IPS-NIHi7 (cell line): ENCODE data around the gene SUGT1.
"Not testable (repeated sequence)": the region's sequence is repeated elsewhere in the genome, so short reads cannot be mapped to it uniquely, and the experiment has no call there.

Experiments used
- DNase-seq: peaks from one replicate; pipeline ENCODE4 v3.0.0; 2012; ENCODE audit warnings: mixed read lengths; ENCODE audit errors: extremely low spot score

SUGT1 gene

DNA sequence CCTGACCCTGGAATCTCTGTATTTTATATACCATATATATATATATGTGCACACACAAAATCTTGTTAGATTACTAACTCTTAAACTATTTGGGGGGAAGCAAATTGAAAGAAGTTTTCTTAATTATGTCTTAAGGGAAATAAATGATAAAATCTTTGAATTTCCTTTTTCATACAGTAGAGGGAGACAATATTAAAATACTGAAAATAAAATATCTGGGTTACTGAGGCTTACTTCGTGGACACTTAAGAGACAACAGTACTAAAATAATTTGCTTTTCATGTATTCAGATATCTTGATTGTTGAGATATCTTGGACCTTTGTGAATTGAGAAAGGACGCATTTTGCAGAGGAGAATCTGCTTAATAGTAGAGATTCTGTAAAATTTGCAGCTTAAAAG, 17.0 kb downstream of the SUGT1 start:
- DNase-seq = no peak

DNA sequence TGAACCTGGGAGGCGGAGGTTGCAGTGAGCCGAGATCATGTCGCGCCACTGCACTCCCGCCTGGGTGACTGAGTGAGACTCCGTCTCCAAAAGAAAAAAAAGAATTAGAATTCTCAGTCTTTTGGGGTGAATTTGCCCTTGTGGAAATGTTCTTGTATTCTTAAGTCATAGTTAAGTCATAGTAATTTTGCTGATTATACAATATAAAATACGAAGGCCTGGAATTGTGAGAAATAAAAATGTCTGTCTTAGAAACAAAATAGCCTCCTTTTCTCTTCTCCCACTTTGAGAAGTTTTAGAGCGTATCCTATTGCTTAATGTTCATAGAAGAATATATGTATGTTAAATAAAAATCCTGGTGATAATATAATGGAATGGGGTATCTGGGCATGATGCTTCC, 18.1 kb downstream of the SUGT1 start:
- no peak for DNase-seq

DNA sequence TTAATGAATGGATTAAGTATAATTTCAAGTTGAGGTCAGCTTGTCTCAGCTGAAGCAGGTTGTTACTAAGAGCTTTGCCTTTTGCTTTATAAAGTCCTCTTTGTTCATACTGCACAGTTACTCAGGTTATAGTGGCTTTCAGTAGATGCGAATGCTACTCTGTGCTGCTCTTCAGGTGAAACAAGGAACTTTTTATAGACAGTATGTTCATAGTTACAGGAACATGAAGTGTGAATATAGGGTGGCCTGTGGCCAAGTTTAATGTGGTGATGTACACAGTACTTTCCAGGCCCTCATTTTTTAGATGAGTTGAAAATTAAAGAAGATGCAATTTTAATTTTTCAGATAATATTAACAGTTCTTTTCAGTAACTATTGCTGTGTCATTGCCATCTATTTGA, 20.8 kb downstream of the SUGT1 start:
- no peak for DNase-seq

DNA sequence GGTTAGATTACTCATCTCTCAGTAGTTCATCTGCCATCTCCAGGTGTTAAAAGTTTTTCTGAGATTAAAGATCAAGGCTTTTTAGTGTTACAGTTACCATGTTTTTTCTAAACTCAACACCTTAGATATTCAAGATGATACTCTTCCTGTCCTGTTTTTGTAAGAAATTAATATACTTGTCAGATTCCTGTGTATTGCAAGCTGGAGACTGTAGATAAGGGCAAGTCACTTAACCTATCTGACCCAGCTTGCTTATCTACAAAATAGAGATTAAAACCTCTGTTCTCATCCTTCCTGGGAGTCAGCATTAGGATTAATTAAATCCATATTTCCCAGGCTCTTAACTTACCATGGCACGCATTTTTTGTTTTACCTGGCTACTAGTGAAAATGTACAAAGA, 25.2 kb downstream of the SUGT1 start:
- no peak for DNase-seq

DNA sequence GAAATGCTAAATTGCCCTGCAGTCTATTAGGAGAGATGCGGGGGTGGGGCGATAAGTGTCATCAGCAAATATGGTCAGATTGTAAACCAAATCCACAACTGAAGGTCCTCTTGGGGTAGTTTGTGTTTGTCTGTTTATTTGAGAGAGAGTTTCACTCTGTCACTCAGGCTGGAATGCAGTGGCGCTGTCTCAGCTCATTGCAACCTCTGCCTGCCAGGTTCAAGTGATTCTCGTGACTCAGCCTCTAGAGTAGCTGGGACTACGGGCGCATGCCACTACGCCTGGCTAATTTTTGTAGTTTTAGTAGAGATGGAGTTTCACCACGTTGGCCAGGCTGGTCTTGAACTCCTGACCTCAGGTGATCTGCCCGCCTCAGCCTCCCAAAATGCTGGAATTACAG, 33.2 kb downstream of the SUGT1 start:
- not testable (repeated sequence) for DNase-seq

DNA sequence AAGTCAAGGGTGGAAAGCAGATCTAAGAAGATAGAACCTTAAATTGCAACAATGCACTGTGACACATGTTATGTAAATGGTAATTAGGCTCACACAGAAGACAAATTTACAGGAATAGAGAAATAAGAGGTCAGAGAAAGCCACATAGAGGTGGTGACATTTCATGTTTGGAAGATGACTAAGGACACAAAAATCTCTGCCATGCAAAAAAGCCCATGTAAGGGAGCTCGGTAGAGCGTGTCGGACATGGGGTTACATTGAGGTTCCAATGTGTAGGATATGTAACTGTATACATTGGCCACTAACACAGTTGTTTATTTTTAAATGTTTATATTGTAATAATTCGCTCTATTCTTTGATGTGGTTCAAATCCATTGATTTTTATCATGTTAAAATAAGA, 33.7 kb downstream of the SUGT1 start:
- no peak for DNase-seq

DNA sequence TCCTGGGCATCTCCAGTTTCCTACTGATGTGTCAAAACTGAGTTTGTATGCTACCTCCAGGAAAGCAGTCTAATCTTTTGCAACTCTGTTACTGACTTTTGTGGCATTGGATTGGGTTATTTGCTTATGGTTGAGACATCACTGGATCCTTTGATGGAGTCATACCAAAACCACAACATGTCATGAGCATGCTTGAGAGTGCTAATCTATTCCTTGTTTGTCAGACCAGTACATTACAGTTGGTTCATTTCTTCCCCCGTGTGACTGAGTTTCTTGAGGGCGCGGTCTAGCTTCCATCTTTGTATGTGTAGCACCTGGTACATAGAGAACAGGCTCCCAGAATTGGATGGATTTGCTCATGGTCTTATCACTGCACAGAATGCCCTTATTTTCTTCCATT, 43.2 kb downstream of the SUGT1 start:
- DNase-seq = no peak

DNA sequence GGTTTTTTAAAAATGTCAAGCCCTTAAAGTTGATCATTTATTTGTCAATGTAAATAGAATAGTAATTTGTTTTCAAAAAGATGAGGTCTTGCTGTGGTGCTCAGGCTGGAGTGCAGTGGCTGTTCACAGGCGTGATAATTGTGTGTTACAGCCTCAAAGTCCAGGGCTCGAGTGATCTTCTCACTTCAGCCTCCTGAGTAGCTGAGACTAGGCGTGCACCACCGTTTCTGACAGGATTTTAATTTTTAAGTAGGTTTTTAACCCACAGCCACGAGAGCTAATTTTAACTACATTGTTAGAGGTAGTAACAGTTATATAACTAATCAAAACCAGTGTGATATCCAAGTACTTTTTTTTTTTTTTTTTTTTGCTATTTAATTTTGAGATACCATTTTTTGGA, 43.9 kb downstream of the SUGT1 start:
- DNase-seq = no peak

DNA sequence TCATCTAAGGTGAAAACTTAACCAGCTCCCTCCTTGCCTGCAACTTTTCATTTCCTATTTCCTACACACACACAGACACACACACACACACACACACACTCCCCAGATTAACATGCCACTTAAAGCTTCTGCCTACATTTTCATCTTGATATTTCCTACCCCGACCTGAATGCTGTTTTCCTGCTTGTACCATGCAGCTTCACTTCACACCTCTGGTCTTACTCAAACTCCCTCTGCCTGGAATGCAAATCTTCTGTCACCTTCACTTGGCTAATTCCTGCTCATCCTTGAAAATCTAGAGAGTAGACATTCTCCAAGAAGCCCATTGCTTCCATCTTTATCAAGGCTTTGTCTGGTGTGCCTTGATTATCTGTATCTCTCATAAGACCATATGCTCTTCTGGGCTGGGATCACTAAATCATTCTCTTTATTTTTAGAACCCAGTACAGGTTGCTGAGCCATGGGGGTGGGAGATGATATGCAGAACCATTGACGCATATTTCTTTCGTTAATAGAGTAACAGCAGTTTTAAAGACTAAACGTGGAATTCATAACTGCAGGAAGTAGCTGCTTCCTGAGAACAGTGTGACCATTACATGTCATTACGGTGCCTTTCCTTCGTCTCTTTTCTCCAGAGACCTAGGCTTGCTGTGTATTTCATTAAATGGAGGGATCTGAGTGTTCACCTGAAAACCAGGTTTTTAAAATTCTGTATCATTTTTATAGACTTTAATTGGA, 49.3 kb downstream of the SUGT1 start:
- no peak for DNase-seq

DNA sequence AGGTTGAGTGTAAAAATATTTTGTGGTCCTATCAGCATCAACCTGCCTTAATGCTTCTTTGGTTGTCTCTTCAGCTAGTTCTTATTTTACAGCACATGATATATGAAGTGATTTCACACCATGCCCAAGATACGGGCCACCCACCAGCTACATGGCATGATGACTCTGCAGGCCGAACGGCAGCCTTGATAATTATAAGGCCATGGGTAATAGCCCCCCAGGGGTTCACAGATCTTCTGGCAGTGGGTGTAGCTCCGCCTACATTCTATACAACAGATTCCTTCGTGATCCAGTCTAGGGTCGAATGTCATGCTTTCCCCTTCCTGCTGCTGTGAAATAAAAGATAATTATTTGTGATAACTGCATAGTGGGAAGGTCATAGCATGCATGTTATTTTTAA, 50.8 kb downstream of the SUGT1 start:
- no peak for DNase-seq

DNA sequence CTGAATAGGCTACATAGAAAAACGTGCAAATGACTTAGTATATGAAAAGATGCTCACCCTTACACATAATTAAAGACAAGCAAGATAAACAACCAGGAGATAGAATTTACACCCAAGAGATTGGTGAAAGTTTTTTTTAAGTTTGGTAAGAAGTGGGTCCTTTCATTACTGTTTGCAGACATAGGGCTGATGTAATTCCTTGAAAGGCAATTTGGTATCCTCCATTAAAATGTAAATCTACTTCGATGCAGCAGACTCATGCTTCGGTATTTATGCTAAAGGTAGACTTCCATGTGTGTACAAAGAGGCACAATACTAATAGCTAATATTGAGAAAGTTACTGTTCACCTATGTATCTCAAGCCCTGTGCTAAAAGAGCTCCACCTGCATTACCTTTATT, 53.4 kb downstream of the SUGT1 start:
- no peak for DNase-seq

DNA sequence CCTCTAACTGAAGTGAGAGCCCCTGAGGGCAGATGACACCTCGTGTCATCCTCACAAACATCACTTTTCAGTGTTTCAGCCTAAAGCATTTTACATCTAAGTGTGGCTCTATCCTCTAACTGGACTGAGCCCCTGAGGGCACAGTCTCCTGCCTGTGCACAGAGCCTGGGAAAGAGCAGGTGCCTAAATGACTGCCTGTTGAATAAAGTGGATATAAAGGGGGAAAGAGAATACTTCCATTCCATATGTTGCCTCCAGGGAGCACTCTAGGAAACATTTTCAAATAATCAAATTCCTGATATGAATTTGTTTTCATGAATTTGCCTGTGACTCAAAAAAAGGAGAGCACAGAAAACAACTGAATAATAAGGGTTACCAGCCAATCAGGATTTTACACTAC, 54.7 kb downstream of the SUGT1 start:
- DNase-seq = no peak

DNA sequence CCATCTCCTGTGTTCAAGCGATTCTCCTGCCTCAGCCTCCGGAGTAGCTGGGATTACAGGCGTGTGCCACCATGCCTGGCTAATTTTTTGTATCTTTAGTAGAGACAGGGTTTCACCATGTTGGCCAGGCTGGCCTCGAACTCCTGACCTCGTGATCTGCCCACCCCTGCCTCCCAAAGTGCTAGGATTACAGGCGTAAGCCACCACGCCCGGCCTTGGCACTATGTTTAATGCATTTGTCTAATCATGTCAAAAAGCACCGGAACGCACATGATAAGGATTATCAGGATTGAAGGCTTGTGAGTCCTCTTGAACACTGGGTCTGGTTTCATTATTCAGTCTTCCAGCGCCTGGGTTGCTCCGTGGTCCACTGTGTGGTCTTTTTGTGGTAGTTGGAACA, 55.6 kb downstream of the SUGT1 start:
- not testable (repeated sequence) for DNase-seq

DNA sequence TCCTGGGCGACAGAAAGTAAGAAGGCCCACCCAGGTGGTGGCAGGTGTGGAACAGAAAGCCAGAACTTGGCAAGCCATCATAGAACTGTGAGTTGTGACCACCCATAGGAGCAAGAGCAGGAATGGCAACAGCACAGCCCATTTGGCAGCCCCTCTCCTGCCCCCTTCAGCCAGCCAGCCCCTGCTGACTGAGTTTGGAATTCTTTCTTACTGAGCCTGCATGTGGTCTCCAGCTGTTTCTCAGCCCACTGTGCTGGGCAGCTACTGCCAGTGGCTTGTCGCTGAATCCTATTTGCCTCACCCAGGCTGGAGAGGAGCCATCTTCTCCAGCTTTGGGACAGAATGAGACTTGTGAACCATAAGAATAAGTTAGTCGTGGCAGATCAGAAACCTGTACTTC, 58.6 kb downstream of the SUGT1 start:
- DNase-seq = peak; percentile 60

DNA sequence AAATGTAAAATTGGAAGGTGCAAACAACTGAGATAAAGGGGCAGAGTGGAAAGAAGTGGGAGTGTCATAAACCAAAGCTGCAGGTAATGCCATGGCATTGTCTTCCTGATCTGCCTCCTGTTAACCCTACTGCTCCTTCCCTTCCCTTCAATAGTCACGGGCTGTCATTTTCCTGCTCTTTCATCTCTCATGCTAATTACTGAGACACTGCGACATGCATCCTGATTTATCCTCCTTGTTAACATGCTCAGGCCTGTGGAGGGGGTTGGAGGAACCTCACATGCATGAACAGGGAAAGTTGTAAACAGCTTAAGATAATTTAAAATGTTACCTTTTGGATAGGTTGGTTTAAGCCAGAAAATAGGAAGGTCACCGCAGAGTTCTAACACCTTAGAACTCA, 59.7 kb downstream of the SUGT1 start:
- DNase-seq = no peak

DNA sequence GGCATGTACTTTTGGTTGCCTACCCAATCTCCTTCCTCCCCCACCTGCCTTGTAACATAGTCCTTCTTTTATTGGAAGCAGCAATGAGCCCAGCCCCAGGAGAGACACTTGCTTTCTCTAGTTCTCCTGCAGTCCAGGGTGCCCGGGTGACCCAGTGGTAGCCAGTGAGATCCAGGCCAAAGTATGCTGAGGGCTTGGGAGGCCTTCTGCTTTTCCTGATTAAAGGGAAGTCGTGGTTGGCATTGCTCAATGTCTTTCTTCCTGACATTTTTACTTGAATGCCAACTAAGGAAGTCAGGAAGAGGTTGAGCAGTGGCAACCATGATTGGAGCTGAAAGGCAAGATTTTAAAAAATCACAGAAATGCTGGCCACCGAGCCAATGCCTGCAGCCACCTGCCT, 61.3 kb downstream of the SUGT1 start:
- no peak for DNase-seq

DNA sequence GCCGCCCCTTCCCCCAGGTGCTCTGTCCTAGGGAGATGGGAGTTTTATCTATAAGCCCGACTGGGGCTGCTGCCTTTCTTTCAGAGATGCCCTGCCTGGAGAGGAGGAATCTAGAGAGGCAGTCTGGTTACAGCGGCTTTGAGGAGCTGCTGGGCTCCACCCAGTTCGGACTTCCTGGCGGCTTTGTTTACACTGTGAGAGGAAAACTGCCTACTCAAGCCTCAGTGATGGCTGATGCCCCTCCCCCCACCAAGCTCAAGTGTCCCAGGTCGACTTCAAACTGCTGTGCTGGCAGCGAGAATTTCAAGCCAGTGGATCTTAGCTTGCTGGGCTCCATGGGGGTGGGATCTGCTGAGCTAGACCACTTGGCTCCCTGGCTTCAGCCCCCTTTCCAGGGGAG, 68.3 kb downstream of the SUGT1 start:
- not testable (repeated sequence) for DNase-seq

DNA sequence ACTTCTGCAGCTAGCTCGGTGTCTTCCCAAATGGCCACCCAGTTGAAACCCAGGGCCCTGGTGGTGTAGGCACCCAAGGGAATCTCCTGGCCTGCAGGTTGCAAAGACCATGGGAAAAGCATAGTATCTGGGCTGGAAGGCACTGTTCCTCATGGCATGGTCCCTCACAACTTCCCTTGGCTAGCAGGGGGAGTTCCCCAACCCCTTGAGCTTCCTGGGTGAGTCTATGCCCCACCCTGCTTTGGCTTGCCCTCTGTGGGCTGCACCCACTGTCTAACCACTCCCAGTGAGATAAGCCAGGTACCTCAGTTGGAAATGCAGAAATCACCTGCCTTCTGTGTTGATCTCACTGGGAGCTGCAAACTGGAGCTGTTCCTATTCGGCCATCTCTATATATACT, 68.7 kb downstream of the SUGT1 start:
- not testable (repeated sequence) for DNase-seq

DNA sequence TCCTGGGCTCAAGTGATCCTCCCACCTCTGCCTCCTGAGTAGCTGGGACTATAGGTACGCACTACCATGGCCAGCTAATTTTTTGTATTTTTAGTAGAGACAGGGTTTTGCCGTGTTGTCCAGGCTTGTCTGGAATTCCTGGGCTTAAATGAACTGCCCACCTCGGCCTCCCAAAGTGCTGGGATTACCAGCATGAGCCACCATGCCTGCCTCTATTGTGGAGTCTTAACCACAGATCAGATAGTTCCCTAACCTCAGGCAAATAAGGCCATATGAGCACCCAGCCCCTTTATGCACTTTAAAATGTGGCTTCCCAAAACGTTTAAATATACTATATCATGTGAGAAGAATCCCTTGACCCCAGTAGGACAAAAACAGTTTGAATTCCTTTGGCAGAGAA, 70.5 kb downstream of the SUGT1 start:
- no peak for DNase-seq

DNA sequence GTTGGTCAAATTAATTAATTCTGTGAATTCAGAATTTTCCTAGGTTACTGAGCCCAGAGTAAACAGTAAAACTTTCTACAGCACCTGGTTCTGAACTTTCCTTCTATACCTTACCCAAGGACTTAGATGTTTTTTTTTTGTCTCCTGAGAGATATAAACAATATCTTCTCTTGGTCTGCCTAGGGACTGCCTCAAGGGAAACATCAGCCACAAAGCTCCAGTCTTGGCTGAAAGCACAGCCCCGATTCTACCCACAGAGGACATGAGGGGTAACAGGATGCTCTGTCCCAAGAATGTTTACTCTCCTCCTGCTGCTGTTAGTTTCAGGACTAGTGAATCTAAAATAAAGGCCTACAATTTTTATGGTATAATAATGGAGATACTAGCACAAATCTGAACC, 72.7 kb downstream of the SUGT1 start:
- no peak for DNase-seq

DNA sequence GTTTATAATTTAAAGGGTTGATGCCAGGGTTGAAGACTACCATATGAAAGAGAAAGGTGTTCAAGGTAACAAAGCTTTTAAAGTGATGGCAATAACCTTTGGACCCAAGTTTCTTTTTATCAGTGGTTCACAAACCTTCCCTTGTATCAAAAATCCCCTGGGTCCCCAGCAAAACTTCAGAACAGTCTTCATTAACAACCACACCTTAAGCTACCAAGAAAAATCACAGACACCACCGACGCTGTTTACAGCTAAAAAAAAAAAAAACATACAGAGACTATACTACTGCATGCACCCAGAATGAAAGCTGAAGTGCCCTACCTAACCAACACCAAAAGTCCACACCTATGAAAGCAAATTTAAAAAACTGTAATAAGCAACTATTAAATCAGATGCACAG, 73.6 kb downstream of the SUGT1 start:
- no peak for DNase-seq

DNA sequence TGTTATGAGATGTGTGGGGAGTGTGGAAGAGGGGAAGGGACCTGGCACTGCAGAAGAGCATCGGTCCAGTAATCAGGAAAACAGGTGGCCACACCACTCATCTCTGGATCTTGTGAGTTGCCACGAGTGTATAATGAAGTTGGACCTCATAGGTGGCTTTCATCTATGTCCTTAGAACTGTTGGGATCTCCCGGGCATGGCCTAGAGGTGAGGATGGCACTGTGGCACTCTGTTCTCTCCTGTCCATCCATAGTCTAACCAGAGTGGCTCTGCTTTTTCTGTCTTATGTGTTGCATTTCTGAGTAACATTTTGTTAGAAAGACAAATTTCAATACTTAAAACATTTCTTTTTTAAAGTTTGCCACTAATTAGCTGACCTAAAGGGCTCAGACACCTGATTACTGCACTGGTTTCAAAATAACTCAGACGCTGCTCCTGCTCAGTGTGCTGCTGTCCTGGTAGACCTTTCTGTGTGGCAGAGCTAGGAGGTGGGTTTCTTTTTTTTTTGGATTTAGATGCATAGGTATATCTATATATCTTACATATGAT, 81.5 kb downstream of the SUGT1 start:
- DNase-seq = no peak

DNA sequence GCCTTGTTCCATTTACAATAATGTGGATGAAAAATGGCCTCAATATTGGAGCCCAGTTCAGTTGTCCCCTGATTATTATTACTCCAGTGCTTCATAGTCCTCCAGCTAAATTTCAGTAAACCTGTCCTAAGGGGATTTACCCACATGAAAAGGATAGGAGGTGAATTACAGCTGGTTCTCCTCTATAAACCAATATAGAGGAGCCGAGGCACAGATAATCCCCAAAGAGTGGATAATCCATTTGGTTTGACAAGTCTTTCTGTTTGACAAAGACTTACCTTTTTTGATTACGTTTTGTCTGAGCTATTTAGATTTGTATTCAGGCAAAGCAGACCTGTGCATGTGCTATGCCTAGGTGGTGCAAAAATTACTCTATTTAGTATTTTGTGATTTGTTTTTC, 84.3 kb downstream of the SUGT1 start:
- no peak for DNase-seq

DNA sequence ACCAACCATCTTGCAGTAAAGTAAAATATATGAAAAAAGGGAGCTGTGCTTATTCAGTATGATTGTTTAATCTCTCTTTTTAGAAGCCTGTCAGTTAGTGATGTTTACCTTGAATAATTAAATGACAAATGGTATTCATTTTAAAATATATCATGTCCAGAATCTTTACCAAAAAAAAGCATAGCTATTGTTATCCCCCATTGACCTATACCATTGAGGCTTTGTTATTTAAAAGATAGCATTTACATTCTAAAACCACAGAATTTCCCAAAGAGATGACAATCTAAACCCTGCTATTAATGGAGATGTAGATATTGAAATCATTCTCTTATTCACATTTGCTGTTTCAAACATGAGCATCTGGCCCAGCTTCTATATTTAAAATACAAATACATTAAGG, 84.8 kb downstream of the SUGT1 start:
- no peak for DNase-seq
